ENCODE measurements around the gene GCLC.

- TF ChIP-seq, protein P1, sequence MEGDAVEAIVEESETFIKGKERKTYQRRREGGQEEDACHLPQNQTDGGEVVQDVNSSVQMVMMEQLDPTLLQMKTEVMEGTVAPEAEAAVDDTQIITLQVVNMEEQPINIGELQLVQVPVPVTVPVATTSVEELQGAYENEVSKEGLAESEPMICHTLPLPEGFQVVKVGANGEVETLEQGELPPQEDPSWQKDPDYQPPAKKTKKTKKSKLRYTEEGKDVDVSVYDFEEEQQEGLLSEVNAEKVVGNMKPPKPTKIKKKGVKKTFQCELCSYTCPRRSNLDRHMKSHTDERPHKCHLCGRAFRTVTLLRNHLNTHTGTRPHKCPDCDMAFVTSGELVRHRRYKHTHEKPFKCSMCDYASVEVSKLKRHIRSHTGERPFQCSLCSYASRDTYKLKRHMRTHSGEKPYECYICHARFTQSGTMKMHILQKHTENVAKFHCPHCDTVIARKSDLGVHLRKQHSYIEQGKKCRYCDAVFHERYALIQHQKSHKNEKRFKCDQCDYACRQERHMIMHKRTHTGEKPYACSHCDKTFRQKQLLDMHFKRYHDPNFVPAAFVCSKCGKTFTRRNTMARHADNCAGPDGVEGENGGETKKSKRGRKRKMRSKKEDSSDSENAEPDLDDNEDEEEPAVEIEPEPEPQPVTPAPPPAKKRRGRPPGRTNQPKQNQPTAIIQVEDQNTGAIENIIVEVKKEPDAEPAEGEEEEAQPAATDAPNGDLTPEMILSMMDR (IDR thresholded peaks at IDR 0.05), result no peak
- no peak for TF ChIP-seq POLR2AphosphoS5 (IDR thresholded peaks at IDR 0.05; ENCODE audit: low read depth, low read length)
- TF ChIP-seq, protein P2, sequence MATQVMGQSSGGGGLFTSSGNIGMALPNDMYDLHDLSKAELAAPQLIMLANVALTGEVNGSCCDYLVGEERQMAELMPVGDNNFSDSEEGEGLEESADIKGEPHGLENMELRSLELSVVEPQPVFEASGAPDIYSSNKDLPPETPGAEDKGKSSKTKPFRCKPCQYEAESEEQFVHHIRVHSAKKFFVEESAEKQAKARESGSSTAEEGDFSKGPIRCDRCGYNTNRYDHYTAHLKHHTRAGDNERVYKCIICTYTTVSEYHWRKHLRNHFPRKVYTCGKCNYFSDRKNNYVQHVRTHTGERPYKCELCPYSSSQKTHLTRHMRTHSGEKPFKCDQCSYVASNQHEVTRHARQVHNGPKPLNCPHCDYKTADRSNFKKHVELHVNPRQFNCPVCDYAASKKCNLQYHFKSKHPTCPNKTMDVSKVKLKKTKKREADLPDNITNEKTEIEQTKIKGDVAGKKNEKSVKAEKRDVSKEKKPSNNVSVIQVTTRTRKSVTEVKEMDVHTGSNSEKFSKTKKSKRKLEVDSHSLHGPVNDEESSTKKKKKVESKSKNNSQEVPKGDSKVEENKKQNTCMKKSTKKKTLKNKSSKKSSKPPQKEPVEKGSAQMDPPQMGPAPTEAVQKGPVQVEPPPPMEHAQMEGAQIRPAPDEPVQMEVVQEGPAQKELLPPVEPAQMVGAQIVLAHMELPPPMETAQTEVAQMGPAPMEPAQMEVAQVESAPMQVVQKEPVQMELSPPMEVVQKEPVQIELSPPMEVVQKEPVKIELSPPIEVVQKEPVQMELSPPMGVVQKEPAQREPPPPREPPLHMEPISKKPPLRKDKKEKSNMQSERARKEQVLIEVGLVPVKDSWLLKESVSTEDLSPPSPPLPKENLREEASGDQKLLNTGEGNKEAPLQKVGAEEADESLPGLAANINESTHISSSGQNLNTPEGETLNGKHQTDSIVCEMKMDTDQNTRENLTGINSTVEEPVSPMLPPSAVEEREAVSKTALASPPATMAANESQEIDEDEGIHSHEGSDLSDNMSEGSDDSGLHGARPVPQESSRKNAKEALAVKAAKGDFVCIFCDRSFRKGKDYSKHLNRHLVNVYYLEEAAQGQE (IDR thresholded peaks at IDR 0.05; ENCODE audit: insufficient read depth in 1 of 2, low read depth in 2 of 2, low read length in 1 of 2), result no peak
Measured at GRCh38 chr6:53584726-53585125, 39.8 kb upstream of the GCLC start.

Measured in Panc1 (cell line).